Activated CD4-positive, alpha-beta T cell treated with anti-CD3 and anti-CD28 coated beads, Interleukin-2, amount 50 U/mL, for 24 hours (primary cell): Measurements from ENCODE around the gene RBM48.
A peak's percentile ranks its signal among the peaks of the same experiment; 100 is the strongest.
"Not testable (repeated sequence)": the region's sequence is repeated elsewhere in the genome, so short reads cannot be mapped to it uniquely, and the experiment has no call there.

Experiments used
- DNase-seq, 2 donors: peaks; one replicate each; pipeline ENCODE4 v3.0.0-alpha.2; 2020; ENCODE audit warnings: low read depth in 1 of 2, low spot score in 1 of 2

Gene RBM48

DNA sequence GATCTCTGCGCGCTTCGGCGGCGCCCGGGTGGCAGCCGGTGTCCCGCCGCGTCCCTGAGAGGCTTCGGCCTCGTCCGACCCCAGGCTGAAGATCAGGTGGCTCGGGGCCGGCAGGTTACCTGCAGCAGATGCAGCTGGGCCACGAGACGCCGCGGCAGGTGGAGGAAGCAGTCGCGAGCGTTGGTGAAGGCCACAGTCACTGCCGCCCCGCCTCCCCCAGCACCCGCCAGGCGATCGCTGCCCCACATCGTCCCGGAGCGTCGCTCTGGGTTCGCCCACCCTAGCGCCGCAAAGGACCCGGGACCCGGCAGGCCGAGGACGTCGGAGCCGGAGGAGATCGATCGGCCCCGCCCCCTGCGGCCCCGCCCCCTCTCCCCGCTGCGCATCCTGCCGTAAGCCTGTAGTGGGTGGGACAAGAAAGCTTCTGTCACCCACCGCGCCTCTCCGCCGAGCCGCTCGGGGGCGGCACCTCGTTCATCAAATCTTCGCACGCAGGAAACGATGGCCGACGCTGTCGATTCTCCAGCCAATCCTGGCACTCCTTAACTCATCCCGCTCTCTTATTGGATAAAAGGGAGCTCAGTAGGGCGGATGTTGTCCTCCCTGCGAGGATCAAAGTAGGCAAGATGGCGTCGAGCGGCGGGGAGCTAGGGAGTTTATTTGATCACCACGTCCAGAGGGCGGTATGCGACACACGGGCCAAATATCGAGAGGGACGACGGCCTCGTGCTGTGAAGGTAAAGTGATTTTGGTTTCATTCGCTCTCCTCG lies at the start of gene RBM48, which contains the start of gene PEX1:
RBM48 (plus strand) TSS at position 608 of the 770 bp plus-strand sequence; CDS start at position 627, 19 bp downstream.
PEX1 (minus strand) TSS at position 333 of the 770 bp plus-strand sequence; CDS start at position 248, 85 bp downstream.
- peak; percentile 83 to 93 for DNase-seq

DNA sequence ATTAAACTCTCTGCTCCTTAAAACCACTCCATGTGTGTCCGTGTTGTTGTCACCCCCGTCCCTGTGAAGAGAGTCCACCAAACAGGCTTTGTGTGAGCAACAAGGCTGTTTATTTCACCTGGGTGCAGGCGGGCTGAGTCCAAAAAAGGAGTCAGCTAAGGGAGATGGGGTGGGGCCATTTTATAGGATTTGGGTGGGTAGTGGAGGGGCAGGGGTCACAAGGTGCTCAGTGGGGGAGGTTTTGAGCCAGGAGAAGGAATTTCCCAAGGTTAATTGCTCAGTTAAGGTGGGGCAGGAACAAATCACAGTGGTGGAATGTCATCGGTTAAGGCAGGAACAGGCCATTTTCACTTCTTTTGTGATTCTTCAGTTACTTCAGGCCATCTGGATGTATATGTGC lies 49.4 kb upstream of the RBM48 start:
- DNase-seq = not testable (repeated sequence)

DNA sequence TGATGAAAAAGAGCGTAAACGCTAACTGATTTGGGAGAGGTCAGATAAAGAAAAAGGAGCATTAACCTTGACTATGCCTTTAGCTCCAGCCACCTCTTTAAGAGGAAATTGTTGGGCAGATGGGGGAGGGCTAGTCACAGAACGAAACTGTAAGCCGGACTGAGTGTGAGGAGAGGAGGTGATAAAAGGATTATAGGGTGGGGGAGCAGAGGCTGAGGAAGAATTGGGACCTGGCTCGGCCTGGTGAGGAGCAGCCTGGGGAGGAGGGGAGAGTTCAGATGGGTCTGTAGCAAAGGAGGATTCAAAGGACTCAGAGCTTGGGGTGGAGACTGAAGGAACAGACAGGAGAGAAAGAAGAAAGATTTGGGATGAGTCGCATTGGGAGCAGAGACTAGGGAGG lies 45.0 kb upstream of the RBM48 start:
- DNase-seq = not testable (repeated sequence)

DNA sequence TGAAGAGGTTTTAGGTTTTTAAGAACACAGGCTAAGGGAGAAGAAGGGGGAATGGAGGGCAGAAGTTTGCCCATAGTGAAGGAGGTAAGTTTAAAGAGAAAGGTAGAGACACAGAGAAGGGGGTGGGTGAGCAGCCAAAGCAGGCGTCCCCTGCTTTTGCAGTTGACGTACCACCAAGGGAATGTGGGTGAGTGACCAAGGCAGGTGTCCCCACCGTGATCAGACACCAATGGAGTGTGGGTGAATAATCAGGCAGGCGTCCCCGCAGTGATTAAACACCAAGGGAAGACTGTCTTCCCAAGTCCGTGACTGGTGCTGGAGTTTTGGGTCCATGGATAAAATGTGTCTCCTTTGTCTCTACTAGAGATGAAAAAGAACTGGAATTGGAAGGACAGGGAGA lies 44.4 kb upstream of the RBM48 start:
- DNase-seq = not testable (repeated sequence)

DNA sequence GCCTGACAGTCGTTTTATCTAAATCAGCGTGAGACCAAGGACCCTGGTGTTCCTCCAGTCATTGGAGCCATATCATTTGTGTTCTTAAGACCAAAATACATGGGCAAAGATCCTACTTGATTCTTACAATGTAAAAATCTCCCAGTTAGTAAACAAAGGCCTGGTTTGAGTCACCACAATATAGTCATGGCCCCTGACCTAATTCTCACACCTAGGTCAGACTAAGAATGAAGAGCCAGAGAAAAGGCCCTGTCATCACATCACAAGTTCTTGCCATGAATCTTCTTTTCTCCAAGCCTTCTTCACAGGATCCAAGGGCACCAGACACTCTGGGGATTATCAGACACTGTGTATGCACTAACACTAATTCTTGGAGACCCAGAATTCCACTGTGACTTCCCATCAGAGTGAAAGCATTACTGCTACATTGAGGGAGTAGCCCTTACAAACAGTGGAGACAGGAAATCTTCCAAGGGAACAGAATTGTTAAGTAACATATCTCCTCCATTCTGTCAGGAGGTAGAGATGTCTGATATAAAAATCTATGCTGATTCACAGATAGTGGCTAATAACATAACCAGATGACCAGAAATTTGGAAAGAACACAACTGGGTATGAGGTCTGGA lies 43.2 kb upstream of the RBM48 start:
- DNase-seq = no peak

DNA sequence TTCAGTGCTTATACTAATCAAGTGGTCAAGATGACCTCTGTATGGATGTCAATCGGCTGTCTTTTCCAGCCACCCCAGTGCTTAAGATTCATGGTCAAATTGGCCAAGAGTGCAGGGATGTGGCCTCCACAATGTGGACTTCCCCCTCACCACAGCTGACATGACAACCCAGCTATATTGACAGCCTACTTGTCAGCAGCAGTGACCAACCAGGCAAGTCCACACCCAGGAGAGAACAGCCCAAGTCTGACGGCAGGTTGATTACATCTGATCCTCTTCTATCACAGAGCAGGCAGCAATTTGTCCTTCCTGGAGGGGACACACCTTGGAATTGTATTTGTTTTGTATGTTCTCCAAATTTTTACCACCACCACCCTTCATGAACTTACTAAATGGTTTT lies 42.6 kb upstream of the RBM48 start:
- DNase-seq = no peak

DNA sequence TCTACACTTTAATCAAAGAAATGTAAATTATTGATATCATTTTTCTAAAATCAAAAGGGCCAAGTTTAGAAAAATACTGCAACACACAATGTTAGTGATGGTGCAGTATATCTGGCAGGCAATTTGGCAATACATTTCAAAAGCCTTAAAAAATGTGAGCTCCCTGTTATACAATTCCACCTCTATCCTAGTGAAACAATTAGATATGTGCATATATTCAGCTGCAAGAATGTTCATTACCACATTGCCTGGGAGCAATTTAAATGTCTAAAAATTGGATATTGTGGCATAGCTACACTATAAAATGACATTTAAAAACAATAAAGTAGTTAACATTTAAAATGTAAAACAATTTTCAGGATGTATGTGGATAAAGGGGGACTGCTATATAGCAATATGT lies 40.8 kb upstream of the RBM48 start:
- DNase-seq = no peak

DNA sequence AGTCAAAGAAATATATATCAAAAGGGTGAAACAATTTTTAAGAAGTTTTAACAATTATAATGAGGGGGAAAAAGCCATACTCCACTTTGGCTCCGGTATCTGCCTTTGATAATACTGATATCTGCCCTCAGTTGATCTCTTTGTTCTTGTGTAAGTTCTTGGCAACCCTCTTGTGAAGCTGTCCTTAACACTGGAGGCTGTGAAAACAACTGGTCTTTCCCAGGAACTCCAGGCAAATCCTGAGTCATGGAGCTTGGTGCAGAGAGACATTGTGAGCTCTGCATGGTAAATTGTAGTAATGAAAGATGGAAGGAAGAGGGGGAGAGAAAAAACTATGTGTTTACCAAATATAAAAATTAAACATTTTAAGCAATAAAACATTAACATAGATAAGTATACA lies 39.0 kb upstream of the RBM48 start:
- no peak for DNase-seq

DNA sequence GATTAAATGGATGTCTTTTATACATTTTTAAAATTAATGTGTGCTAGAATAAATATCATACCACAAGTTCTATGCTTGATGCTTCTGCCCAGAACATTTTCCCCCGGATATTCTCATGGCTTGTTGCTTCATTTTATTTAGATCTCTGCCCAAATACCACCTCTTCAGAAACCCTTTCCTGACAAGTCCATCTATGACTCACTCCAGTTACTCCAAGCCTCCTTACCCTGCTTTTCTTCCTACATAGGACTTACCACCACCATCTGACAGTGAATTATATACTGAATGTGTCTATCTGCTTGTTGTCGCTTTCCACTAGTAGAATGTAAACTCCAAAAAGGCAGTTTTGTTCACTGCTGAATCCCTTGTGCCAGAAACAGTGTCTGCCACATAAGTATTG lies 31.7 kb upstream of the RBM48 start:
- DNase-seq = no peak

DNA sequence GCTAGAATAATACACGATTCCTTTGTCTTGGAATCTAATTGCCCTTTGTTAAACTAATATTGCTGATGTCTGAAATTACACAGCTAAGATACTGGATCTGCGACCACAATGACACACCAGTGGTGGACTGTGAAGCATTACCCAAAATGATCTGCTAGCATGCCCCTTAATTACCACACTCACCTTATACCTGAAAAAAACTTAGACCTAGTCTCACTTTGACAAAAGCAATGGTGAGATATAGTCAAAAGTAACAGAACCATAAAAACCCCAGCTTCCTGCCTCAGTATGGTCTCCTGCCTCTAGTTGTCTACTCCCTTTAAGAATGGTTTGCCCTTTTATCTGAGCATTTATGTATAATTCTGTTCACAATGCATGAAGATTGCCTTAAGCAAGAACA lies 30.0 kb upstream of the RBM48 start:
- no peak for DNase-seq

DNA sequence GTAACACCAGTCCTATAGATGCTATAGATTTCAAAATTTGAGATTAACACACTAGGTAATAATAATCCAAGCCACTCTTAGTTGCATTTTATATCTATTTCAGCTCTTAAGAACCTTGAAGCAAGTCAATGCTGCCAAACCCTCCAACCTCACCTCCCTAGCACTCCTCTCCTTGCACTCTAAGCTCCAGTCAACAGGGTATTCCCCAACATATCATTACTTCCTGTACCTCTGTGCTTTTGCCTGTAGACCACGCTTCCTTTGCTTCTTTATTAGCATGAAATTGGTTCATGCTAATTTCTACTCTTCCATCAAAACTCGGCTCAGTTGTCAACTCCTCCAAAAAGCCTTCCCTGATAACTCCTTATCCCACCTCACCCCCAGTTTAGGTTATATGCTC lies 24.8 kb upstream of the RBM48 start:
- DNase-seq = no peak

DNA sequence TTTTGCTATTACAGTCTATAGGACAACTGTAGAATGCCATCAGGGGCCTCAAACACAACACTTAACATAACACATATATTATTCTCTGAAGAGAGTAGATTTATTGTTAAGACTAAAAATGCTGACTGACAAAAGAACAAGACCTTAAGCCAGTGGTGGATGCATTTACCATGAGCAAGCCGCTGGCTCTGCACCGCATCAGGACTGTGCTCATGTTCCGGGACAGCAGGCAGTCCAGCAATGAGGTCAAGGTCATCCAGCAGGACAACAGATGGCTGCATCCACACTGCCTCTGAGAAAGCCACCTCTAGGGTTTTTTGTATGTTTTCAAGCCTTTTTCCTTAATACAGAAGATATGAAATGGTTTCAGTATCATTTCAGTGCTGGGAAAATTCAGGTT lies 24.0 kb upstream of the RBM48 start:
- DNase-seq = no peak

DNA sequence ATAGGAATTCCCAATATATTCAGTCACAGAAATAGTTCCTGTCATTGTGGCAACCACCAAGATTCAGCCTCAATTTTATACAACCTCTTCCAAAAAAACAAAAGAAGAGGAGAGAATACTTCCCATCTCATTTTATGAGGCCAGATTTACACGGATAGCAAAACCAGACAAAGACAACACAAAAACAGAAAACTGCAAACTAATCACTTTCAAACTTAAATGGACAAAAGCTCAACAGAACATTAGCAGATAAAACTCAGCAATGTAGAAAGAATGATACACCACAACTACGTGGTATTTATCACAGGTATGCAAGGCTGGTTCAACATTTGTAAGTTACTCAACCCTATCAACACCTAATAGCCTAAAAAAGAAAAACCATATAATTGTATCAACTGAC lies 22.2 kb upstream of the RBM48 start:
- no peak for DNase-seq

DNA sequence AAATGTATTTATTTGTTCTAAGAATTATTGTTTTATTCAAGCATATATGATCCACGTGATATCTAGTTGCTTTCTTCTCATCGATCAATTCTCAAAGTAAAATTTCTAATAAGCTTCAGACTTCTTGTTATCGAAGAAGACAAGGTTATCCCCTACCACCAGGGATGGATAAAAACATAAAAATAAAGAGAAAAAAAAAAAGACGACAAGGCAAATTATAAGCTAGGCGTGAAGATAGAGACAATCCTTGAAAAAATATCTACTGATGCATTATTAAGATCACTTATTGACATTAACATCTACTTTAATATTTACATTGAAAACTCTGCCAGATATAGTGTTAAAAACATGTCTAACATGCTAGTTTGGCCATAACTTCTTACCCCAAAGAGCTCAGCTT lies 19.6 kb upstream of the RBM48 start:
- no peak for DNase-seq

DNA sequence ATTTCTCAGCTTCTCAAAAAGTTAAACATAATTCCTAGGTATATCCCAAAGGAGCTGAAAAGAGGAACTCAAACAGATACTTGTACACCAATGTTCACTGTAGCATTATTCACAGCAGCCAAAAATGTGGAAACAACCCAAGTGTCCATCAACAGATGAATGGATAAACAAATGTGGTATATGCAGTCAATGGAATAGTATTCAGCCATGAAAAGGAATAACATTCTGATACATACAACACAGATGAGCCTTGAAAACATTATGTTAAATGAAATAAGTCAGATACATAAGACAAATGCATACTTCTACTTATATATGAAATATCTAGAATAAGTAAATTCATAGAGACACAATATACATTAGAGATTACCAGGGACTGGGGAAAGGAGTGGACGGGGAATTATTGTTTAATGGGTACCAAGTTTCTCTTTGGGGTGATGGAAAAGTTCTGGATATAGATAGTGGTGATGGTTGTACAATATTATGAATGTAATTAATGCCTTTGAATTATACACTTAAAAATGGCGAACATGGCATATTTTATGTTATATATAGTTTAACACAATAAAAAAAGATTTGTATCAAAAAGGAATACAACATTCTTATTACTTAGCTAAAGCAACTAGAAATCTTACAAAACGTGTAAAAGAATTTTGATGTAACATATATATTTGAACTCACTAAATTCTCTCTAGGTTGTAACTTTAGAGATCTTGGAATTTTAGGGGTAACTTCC lies 15.3 kb upstream of the RBM48 start:
- DNase-seq = no peak

DNA sequence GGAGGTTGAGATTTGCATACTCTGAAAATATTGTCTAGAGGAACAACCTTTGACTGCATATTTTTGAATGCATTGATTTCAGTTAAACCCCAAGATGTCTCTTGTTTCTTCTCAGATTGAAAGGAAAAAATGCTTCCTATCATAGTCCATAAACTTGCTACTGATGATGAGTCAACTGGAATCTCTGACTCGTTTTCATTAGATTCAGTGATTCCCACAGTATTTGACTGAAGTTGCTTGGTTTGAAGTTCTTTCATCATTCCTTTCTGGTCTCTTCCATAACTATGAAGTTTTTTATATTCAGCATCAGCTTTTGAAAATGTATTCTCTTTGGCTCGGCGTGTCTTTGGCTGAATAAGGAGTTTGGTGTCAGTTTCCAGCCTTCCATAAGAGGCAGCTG lies 11.0 kb upstream of the RBM48 start:
- no peak for DNase-seq

DNA sequence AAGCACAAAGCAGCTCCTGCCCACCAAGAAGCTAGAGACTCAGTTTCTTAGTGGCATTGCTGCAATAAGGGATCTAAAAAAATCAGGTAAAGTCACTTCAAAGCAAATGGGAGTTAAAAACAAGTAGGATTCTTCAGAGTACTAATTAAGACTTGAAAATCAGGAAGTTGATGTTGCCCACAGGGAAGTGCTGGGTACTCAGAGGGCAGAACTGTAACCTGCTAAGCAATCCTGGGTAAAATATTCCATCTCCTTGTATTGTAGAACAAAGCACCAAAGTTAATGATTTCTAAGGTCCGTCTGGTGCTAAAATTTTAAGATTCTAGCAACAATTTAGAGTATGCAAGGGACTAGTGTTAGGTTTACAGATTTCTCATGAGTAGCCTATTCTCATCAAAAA lies 8.6 kb upstream of the RBM48 start:
- no peak for DNase-seq

DNA sequence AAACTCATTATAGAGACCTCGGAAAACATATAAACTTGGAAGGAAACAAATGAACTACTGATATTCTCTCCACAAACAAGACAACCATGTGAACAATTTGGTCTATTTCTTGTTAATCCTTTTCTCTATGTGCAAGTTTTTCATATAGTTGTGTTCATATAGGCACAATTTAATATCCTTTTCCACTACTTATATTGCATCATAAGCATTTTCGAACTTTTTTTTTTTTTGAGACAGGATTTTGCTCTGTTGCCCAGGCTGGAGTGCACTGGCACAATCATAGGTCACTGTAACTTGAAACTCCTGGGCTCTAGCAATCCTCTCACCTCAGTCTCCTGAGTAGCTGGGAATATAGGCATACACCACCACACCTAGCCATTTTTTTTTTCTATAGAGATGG lies 5.5 kb upstream of the RBM48 start:
- no peak for DNase-seq

DNA sequence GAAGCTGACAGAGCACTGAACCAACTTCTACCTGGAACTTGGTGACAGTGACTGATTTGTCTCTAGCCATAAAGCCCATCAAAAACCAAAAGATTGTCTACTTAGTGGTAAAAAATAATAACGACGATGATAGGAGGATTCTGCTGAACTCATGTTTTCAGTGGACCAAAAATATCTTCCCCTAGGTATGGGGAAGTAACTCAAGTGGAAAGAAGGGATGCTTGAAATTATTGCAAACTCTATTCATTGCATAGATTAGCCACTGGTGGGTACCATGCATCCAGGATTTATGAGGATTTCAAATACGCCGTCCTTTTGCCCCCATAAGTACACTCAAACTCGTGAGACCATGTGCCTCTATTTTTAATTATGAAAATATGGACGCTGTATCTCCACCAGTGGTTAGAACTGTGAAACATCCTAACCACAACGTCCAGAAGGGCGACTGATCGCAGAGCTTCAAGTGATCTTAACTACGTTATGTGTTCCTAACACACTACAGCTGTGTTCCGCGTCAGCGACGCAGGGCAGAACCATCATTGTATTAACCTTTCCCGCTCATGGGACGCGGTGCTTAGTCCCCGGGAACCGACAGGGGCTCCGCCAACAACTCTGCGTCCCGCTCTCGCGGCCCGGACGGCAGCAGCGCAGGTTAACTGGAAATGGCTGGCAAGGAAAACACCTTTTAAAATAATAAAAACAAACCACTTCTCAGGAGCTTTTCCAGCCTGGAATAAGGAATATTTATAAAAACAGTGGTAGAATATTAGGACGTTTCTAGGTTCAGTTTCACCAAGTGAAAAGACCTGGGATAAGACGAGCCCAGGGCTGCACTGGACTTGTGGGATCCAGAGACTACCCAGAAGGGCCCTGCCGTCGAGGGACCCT lies 1.1 kb upstream of the RBM48 start:
- peak; percentile 13 to 25 for DNase-seq

DNA sequence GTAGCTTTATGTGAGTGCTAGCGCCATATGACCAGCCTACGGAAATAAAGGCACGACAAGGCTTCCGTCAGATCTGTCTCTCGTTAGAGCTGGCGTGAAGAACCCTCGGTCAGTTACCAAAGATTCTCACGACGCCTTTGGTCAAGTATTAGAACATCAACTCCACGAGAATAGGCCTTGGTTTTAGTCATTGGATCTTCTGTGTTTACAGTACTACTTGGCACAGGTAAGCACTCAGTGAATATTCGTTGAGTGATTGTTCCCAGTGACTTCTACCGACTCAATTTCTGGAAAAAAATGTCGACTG lies 316 bp downstream of the RBM48 start:
- DNase-seq = no peak

DNA sequence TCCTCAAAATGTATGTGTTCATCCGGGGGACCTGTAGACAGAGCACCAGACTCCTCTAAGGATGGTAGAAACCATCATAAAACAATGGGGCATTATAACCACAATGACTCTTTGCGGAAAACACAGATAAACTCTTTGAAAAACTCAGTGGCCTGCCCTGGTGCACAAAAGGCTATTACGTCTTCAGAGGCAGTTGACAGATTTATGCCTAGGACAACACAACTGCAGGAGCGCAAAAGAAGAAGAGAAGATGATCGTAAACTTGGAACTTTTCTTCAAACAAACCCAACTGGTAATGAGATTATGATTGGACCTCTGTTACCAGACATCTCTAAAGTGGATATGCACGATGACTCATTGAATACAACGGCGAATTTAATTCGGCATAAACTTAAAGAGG lies 6.0 kb downstream of the RBM48 start:
- DNase-seq = no peak
